H7 (cell line): ENCODE data around the gene ANKRD60. TPM values are rescaled to one million over a fixed set of nuclear protein-coding genes. Genes with fewer than 3 reads are reported as not detected.
A peak's percentile ranks its signal among the peaks of the same experiment; 100 is the strongest.

Source experiments
- DNase-seq: peaks from one replicate; pipeline ENCODE4 v3.0.0; 2012
- H3K27me3 ChIP-seq: 2 replicates; pipeline ENCODE4 v1.6.0; 2011; ENCODE audit warnings: mild to moderate bottlenecking, low read length; ENCODE audit not compliant: control insufficient read depth, insufficient read depth
- H3K36me3 ChIP-seq: replicated peaks from 2 replicates; pipeline ENCODE4 v1.5.1; 2011; ENCODE audit warnings: low read length; ENCODE audit not compliant: control insufficient read depth, insufficient read depth
- H3K4me3 ChIP-seq: 2 replicates; pipeline ENCODE4 v1.5.1; 2011; ENCODE audit warnings: low read depth, mild to moderate bottlenecking, control low read depth, low read length, moderate library complexity; ENCODE audit not compliant: insufficient read depth
- total RNA-seq: library from RNA; depleted of rRNA; stranded (reverse); fragments of >200 nt; shearing (Covaris generic); gene quantifications from 2 replicates; pipeline ENCODE4 v1.2.3, GENCODE V29; 2014; rRNA removed

The ANKRD60 gene
- not detected in 2 replicates for total RNA-seq

GRCh38 chr20:58228484-58229197, at the start of gene ANKRD60:
ANKRD60 (minus strand) TSS chr20:58228653; CDS start chr20:58228653, 0 bp downstream.
- DNase-seq, result peak; percentile 96
- peaks cover 17% of the 10 kb centered on the region for H3K27me3 ChIP-seq
- peak within 1 kb of the TSS; percentile 57 for H3K4me3 ChIP-seq
- 0 out of 2 replicates have a peak, but pooled peaks cover 1% of the 10 kb centered on the region for H3K36me3 ChIP-seq

- Histone ChIP-seq H3K27me3 (no peaks in the 10 kb centered on the region), H3K36me3 (no peaks in the 10 kb centered on the region), H3K4me3 (no peak overlapping the region)
- DNase-seq, result no peak
These were observed 49.4 kb upstream of the ANKRD60 start for GRCh38 chr20:58277578-58278472.

GRCh38 chr20:58277107-58277506, 48.7 kb upstream of the ANKRD60 start:
- no peak for DNase-seq
- H3K27me3 ChIP-seq, result no peaks in the 10 kb centered on the region

GRCh38 chr20:58274384-58274783, 45.9 kb upstream of the ANKRD60 start:
- DNase-seq, result no peak
- no peaks in the 10 kb centered on the region for H3K27me3 ChIP-seq
- no peaks in the 10 kb centered on the region for H3K36me3 ChIP-seq
- H3K4me3 ChIP-seq, result no peak overlapping the region

More at GRCh38 chr20:58277107-58277506, 48.7 kb upstream of the ANKRD60 start:
- no peaks in the 10 kb centered on the region for H3K36me3 ChIP-seq
- no peak overlapping the region for H3K4me3 ChIP-seq

GRCh38 chr20:58271606-58272351, 43.3 kb upstream of the ANKRD60 start:
- no peak for DNase-seq
- H3K4me3 ChIP-seq, result no peak overlapping the region
- H3K36me3 ChIP-seq, result no peaks in the 10 kb centered on the region; the same call in 1 of the 2 replicates
- H3K27me3 ChIP-seq, result no peaks in the 10 kb centered on the region

GRCh38 chr20:58268936-58269619, 40.6 kb upstream of the ANKRD60 start:
- no peak for DNase-seq
- H3K27me3 ChIP-seq, result no peaks in the 10 kb centered on the region
- H3K36me3 ChIP-seq, result no peaks in the 10 kb centered on the region; the same call in 1 of the 2 replicates
- no peak overlapping the region for H3K4me3 ChIP-seq

GRCh38 chr20:58268421-58268821, 40.0 kb upstream of the ANKRD60 start:
- H3K27me3 ChIP-seq, result no peaks in the 10 kb centered on the region
- DNase-seq, result no peak
- H3K36me3 ChIP-seq, result peaks cover under 1% of the 10 kb centered on the region; the same call in 1 of the 2 replicates
- no peak overlapping the region for H3K4me3 ChIP-seq

- Histone ChIP-seq H3K36me3 (peaks cover 3% of the 10 kb centered on the region; the same call in 1 of the 2 replicates), H3K4me3 (no peak overlapping the region), H3K27me3 (no peaks in the 10 kb centered on the region)
- DNase-seq, result no peak
These were observed 39.1 kb upstream of the ANKRD60 start for GRCh38 chr20:58267389-58268215.

GRCh38 chr20:58264271-58264670, 35.8 kb upstream of the ANKRD60 start:
- no peaks in the 10 kb centered on the region for H3K27me3 ChIP-seq
- peaks cover 3% of the 10 kb centered on the region; the same call in 1 of the 2 replicates for H3K36me3 ChIP-seq
- no peak overlapping the region for H3K4me3 ChIP-seq
- no peak for DNase-seq

GRCh38 chr20:58261660-58262059, 33.2 kb upstream of the ANKRD60 start:
- DNase-seq, result no peak
- Histone ChIP-seq H3K27me3 (no peaks in the 10 kb centered on the region), H3K4me3 (no peak overlapping the region), H3K36me3 (0 out of 2 replicates have a peak, but pooled peaks cover 3% of the 10 kb centered on the region)

GRCh38 chr20:58260006-58260405, 31.6 kb upstream of the ANKRD60 start:
- H3K36me3 ChIP-seq, result 0 out of 2 replicates have a peak, but pooled peaks cover 3% of the 10 kb centered on the region

GRCh38 chr20:58256842-58257241, 28.4 kb upstream of the ANKRD60 start:
- Histone ChIP-seq H3K36me3 (no peaks in the 10 kb centered on the region), H3K27me3 (no peaks in the 10 kb centered on the region), H3K4me3 (no peak overlapping the region)
- DNase-seq, result no peak

More at GRCh38 chr20:58260006-58260405, 31.6 kb upstream of the ANKRD60 start:
- Histone ChIP-seq H3K4me3 (no peak overlapping the region), H3K27me3 (no peaks in the 10 kb centered on the region)
- no peak for DNase-seq

GRCh38 chr20:58256307-58256706, 27.9 kb upstream of the ANKRD60 start:
- no peaks in the 10 kb centered on the region for H3K27me3 ChIP-seq
- no peak overlapping the region for H3K4me3 ChIP-seq
- DNase-seq, result no peak
- H3K36me3 ChIP-seq, result no peaks in the 10 kb centered on the region
